SH-SY5Y (cell line): Measurements from ENCODE around the gene LETM1.

Experiments used
- GATA2 ChIP-seq: IDR thresholded peaks from 2 replicates; pipeline ENCODE4 v1.6.1; 2011; ENCODE audit warnings: mild to moderate bottlenecking, low read depth, low read length
- GATA3 ChIP-seq: IDR thresholded peaks from 2 replicates; pipeline ENCODE4 v1.6.1; 2011; ENCODE audit warnings: low read depth, mild to moderate bottlenecking, low read length, moderate library complexity

- no peak for TF ChIP-seq GATA2
- TF ChIP-seq GATA3, result no peak
Measured at GRCh38 chr4:1783015-1783414, 72.9 kb downstream of the LETM1 start.
